ENCODE results near the gene PGGHG. TPM values are rescaled to one million over a fixed set of nuclear protein-coding genes. Genes with fewer than 3 reads are reported as not detected.

Gene PGGHG
- total RNA-seq, 1 donor from 2014 or later, result 25.1 TPM

GRCh38 chr11:278001-278951, 10.7 kb upstream of the PGGHG start, which contains the start of gene NLRP6:
NLRP6 (plus strand) TSS chr11:278407; CDS start chr11:278570, 163 bp downstream.
- no peak for DNase-seq (ENCODE audit: low read depth, low spot score)
- H3K27me3 Mint-ChIP-seq (ENCODE audit: low read depth), result no peaks in the 10 kb centered on the region
- H3K9me3 Mint-ChIP-seq, result peaks cover 4% of the 10 kb centered on the region
- no peak within 1 kb of the TSS for H3K4me3 Mint-ChIP-seq
- H3K4me1 Mint-ChIP-seq, result peaks cover 13% of the 10 kb centered on the region
- no peak for TF ChIP-seq CTCF (conservative IDR thresholded peaks at IDR 0.05)
- H3K27ac Mint-ChIP-seq (ENCODE audit: unreplicated experiment), result no peak within 1 kb of the TSS
- peaks cover 4% of the 10 kb centered on the region for H3K36me3 Mint-ChIP-seq (ENCODE audit: low read depth)

- no peak overlapping the region for H3K27ac Mint-ChIP-seq (ENCODE audit: unreplicated experiment)
- H3K4me3 Mint-ChIP-seq, result no peak overlapping the region
- H3K27me3 Mint-ChIP-seq (ENCODE audit: low read depth), result no peaks in the 10 kb centered on the region
- H3K4me1 Mint-ChIP-seq, result peaks cover 13% of the 10 kb centered on the region
- H3K36me3 Mint-ChIP-seq (ENCODE audit: low read depth), result peaks cover 4% of the 10 kb centered on the region
- no peak for DNase-seq (ENCODE audit: low read depth, low spot score)
- TF ChIP-seq CTCF (conservative IDR thresholded peaks at IDR 0.05), result no peak
- peaks cover 4% of the 10 kb centered on the region for H3K9me3 Mint-ChIP-seq
These were observed 9.6 kb upstream of the PGGHG start for GRCh38 chr11:279040-279965.

- no peaks in the 10 kb centered on the region for H3K27me3 Mint-ChIP-seq (ENCODE audit: low read depth)
- no peak for DNase-seq (ENCODE audit: low read depth, low spot score)
These were observed 8.8 kb upstream of the PGGHG start for GRCh38 chr11:279966-280705.

GRCh38 chr11:280706-281485, 8.0 kb upstream of the PGGHG start:
- H3K4me1 Mint-ChIP-seq, result peaks cover 13% of the 10 kb centered on the region
- H3K9me3 Mint-ChIP-seq, result peaks cover 4% of the 10 kb centered on the region
- H3K36me3 Mint-ChIP-seq (ENCODE audit: low read depth), result peaks cover 4% of the 10 kb centered on the region
- H3K4me3 Mint-ChIP-seq, result no peak overlapping the region
- no peak for DNase-seq (ENCODE audit: low read depth, low spot score)
- H3K27ac Mint-ChIP-seq (ENCODE audit: unreplicated experiment), result no peak overlapping the region
- no peak for TF ChIP-seq CTCF (conservative IDR thresholded peaks at IDR 0.05)
- H3K27me3 Mint-ChIP-seq (ENCODE audit: low read depth), result no peaks in the 10 kb centered on the region

More at GRCh38 chr11:279966-280705, 8.8 kb upstream of the PGGHG start:
- Mint-ChIP-seq H3K36me3 (ENCODE audit: low read depth) (peaks cover 4% of the 10 kb centered on the region), H3K27ac (ENCODE audit: unreplicated experiment) (no peak overlapping the region), H3K4me3 (no peak overlapping the region), H3K9me3 (peaks cover 4% of the 10 kb centered on the region), H3K4me1 (peaks cover 13% of the 10 kb centered on the region)
- TF ChIP-seq CTCF (conservative IDR thresholded peaks at IDR 0.05), result no peak
